Calu3 (cell line): ENCODE measurements around the gene NAIF1. TPM values are rescaled to one million over a fixed set of nuclear protein-coding genes. Genes with fewer than 3 reads are reported as not detected.

Source experiments
- BruUV-seq: library from RNA; stranded (reverse); fragments of 400-500 nt; replicated peaks from 2 replicates; lab custom pipeline; 2021; lab: Mats Ljungman, UMichigan
- CTCF ChIA-PET: fragments of 300-600 bp; sonication (Branson Sonifier 250); formaldehyde crosslinking; loops from one replicate; lab custom pipeline; 2022; ENCODE audit warnings: antibody characterized with exemption; lab: Charles Lee
- DNase-seq: peaks from one replicate; pipeline ENCODE4 v3.0.0; 2022
- H3K27ac Mint-ChIP-seq: one replicate; pipeline ENCODE4 v1.8.0; 2022; ENCODE audit warnings: mixed read lengths; ENCODE audit not compliant: unreplicated experiment
- H3K27me3 Mint-ChIP-seq: one replicate; pipeline ENCODE4 v1.8.0; 2022; ENCODE audit warnings: mixed read lengths; ENCODE audit not compliant: unreplicated experiment
- H3K36me3 Mint-ChIP-seq: one replicate; pipeline ENCODE4 v1.8.0; 2022; ENCODE audit warnings: mild to moderate bottlenecking, moderate library complexity, mixed read lengths; ENCODE audit not compliant: insufficient read depth, unreplicated experiment
- H3K4me1 Mint-ChIP-seq: one replicate; pipeline ENCODE4 v1.8.0; 2022; ENCODE audit warnings: mild to moderate bottlenecking, low read depth, mixed read lengths; ENCODE audit not compliant: unreplicated experiment
- H3K4me3 Mint-ChIP-seq: one replicate; pipeline ENCODE4 v1.8.0; 2022; ENCODE audit warnings: mild to moderate bottlenecking, low read depth, moderate library complexity, mixed read lengths; ENCODE audit not compliant: unreplicated experiment
- H3K9me3 Mint-ChIP-seq: one replicate; pipeline ENCODE4 v1.8.0; 2022; ENCODE audit warnings: low read depth, mixed read lengths; ENCODE audit not compliant: unreplicated experiment
- CTCF ChIP-seq: fragments of 200-600 bp; IDR thresholded peaks from one replicate; pipeline ENCODE4 v1.8.0; 2022; ENCODE audit warnings: antibody characterized with exemption; ENCODE audit not compliant: unreplicated experiment
- intact Hi-C: fragments of 100-400 bp; cut with micrococcal nuclease; formaldehyde crosslinking; loops from one replicate; pipeline ENCODE4 v1.10.0; 2022; ENCODE audit not compliant: unreplicated experiment
- total RNA-seq: library from RNA; stranded (reverse); gene quantifications from 2 replicates; pipeline ENCODE4 v1.2.3, GENCODE V29; 2022

Gene NAIF1
- total RNA-seq, 1 experiment from 2014 or later: 9.0 TPM

GRCh38 chr9:128102196-128102595 lies 35.1 kb upstream of the NAIF1 start:
- TF ChIP-seq CTCF: no peak
- CTCF ChIA-PET: interaction anchor here (0.6 kb wide), 1 partner anchor 54 kb away, joined by 3 read pairs; no protein-coding TSS in a partner anchor
- Mint-ChIP-seq H3K27ac (peak overlapping the region; percentile 58), H3K27me3 (no peaks in the 10 kb centered on the region), H3K9me3 (no peaks in the 10 kb centered on the region), H3K36me3 (peaks cover 83% of the 10 kb centered on the region), H3K4me1 (peaks cover 13% of the 10 kb centered on the region), H3K4me3 (no peak overlapping the region)
- intact Hi-C loops: no loop called here
- BruUV-seq: no TSS peak
- DNase-seq: no peak

DNA sequence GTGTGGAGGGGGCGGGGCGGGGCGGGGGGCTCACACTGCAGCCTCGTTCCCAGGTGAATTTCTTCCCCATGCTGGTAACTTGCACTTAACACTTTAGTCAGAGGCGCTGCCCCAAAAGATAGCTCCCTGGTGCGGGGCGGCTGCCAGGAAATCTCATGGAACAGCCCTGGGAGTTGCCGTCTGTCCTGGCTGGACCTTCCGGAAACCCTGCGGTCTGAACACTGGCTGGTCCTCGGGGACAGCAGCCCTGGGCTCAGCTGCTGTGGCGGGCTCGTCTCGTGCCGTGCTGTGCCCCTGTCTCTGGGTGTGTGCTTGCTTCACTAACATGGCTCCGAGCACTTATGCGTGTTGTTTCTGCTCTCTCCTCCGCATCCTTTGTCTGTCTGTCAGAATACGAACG lies 34.6 kb upstream of the NAIF1 start:
- Mint-ChIP-seq H3K4me1 (peaks cover 13% of the 10 kb centered on the region), H3K9me3 (no peaks in the 10 kb centered on the region), H3K36me3 (peaks cover 79% of the 10 kb centered on the region), H3K4me3 (no peak overlapping the region), H3K27ac (no peak overlapping the region), H3K27me3 (no peaks in the 10 kb centered on the region)
- intact Hi-C loops: no loop called here
- no peak for DNase-seq
- TF ChIP-seq CTCF: no peak
- CTCF ChIA-PET: interaction anchor here (0.6 kb wide), 1 partner anchor 53 kb away, joined by 3 read pairs; no protein-coding TSS in a partner anchor
- BruUV-seq: no TSS peak

DNA sequence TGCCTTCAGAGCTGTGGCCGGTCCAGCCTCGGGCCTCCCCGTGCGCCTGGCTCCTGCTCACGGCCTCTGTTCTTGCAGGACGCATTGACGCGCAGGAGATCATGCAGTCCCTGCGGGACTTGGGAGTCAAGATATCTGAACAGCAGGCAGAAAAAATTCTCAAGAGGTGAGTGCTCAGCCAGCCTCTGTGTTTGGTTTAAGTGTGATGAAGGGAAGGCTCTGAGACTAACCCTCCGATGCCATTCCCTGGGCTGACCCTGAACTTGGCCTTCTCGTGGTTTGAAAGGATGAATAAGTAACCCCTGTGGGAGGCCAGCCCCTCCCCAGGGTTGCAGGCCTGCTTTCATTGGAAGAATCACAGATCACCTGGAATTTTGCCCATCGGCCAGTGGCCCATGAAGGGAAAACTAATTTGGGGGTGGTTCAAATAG lies 34.1 kb upstream of the NAIF1 start:
- H3K4me1 Mint-ChIP-seq: peaks cover 13% of the 10 kb centered on the region
- no peak for DNase-seq
- no peak for TF ChIP-seq CTCF
- H3K36me3 Mint-ChIP-seq: peaks cover 74% of the 10 kb centered on the region
- no TSS peak for BruUV-seq
- intact Hi-C loops: no loop called here
- peak overlapping the region; percentile 85 for H3K4me3 Mint-ChIP-seq
- no peak overlapping the region for H3K27ac Mint-ChIP-seq
- H3K27me3 Mint-ChIP-seq: no peaks in the 10 kb centered on the region
- H3K9me3 Mint-ChIP-seq: no peaks in the 10 kb centered on the region
- CTCF ChIA-PET: interaction anchor here (1.0 kb wide), 1 partner anchor 50 kb away, joined by 3 read pairs; no protein-coding TSS in a partner anchor

DNA sequence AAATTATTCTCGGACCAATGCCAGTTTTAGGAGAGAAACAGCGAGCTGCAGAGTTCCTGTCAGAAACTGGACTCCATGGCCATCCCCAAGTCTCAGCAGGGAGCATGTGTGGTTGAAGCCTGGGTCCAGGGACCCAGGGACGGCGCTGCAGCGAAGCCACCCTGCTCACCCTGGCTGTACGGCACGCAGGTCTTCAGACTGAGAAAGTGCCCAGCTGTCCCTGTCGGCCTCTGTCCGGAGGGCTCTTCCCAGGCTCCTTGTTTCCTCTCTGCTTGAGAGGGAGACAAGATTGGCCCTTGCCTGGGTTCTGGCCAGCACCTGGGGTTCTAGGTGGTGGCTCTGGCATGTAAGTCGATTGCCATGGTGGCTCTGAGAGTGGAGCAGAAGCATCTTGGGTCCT lies 33.5 kb upstream of the NAIF1 start:
- Mint-ChIP-seq H3K4me3 (peak overlapping the region; percentile 85), H3K27me3 (no peaks in the 10 kb centered on the region), H3K4me1 (peaks cover 13% of the 10 kb centered on the region), H3K27ac (peak overlapping the region; percentile 81), H3K9me3 (no peaks in the 10 kb centered on the region), H3K36me3 (peaks cover 70% of the 10 kb centered on the region)
- TF ChIP-seq CTCF: no peak
- CTCF ChIA-PET: interaction anchor here (1.0 kb wide), 1 partner anchor 50 kb away, joined by 3 read pairs; no protein-coding TSS in a partner anchor
- BruUV-seq: no TSS peak
- DNase-seq: no peak
- intact Hi-C loops: no loop called here
